Renal pelvis (tissue), 4 donors: ENCODE measurements around the gene GMPR. TPM values are rescaled to one million over a fixed set of nuclear protein-coding genes. Genes with fewer than 3 reads are reported as not detected.
"Not testable (repeated sequence)": the region's sequence is repeated elsewhere in the genome, so short reads cannot be mapped to it uniquely, and the experiment has no call there.

ENCODE experiments used
- DNase-seq: peaks from one replicate; pipeline ENCODE4 v3.0.0-alpha.2; 2013
- polyA plus RNA-seq, 3 donors: library from polyadenylated mRNA; unstranded; fragments of 120-200 nt; gene quantifications; one replicate each; pipeline ENCODE4 v1.2.1, GENCODE V29; 2013; ENCODE audit not compliant: insufficient read length in 3 of 3

The GMPR gene
- polyA plus RNA-seq, 3 donors = 9.8 to 11.9 (median 10.8) TPM

- DNase-seq = no peak
Measured at GRCh38 chr6:16217156-16217721, 21.1 kb upstream of the GMPR start.

- DNase-seq = no peak
Measured at GRCh38 chr6:16222826-16223225, 15.6 kb upstream of the GMPR start.

- no peak for DNase-seq
Measured at GRCh38 chr6:16223362-16223761, 15.0 kb upstream of the GMPR start.

- DNase-seq = no peak
Measured at GRCh38 chr6:16224409-16224808, 14.0 kb upstream of the GMPR start.

GRCh38 chr6:16225062-16225731 lies 13.2 kb upstream of the GMPR start:
- DNase-seq = not testable (repeated sequence)

- not testable (repeated sequence) for DNase-seq
Measured at GRCh38 chr6:16226117-16227047, 12.0 kb upstream of the GMPR start.

- DNase-seq = no peak
Measured at GRCh38 chr6:16227048-16227562, 11.3 kb upstream of the GMPR start.

GRCh38 chr6:16227605-16228004 lies 10.8 kb upstream of the GMPR start:
- DNase-seq = no peak

GRCh38 chr6:16228043-16228442 lies 10.3 kb upstream of the GMPR start:
- DNase-seq = no peak

- peak; percentile 42 for DNase-seq
Measured at GRCh38 chr6:16228709-16229665, 9.4 kb upstream of the GMPR start.

- DNase-seq = peak; percentile 44
Measured at GRCh38 chr6:16229700-16230099, 8.7 kb upstream of the GMPR start.

- DNase-seq = no peak
Measured at GRCh38 chr6:16230953-16231352, 7.4 kb upstream of the GMPR start.

GRCh38 chr6:16232086-16232485 lies 6.3 kb upstream of the GMPR start:
- DNase-seq = no peak

- DNase-seq = no peak
Measured at GRCh38 chr6:16236009-16236501, 2.3 kb upstream of the GMPR start.

GRCh38 chr6:16236631-16237199 lies 1.7 kb upstream of the GMPR start:
- DNase-seq = peak; percentile 83

- DNase-seq = no peak
Measured at GRCh38 chr6:16237242-16237641, 1.1 kb upstream of the GMPR start.

- DNase-seq = peak; percentile 37
Measured at GRCh38 chr6:16238963-16239797, 793 bp downstream of the GMPR start.

- DNase-seq = no peak
Measured at GRCh38 chr6:16239798-16240123, 1.4 kb downstream of the GMPR start.

GRCh38 chr6:16240589-16241320 lies 2.4 kb downstream of the GMPR start:
- DNase-seq = no peak
